ENCODE results near the gene ZBTB7B. TPM values are rescaled to one million over a fixed set of nuclear protein-coding genes. Genes with fewer than 3 reads are reported as not detected.
A peak's percentile ranks its signal among the peaks of the same experiment; 100 is the strongest.
"Not testable (repeated sequence)": the region's sequence is repeated elsewhere in the genome, so short reads cannot be mapped to it uniquely, and the experiment has no call there.

Gene ZBTB7B
- total RNA-seq, 1 donor from 2014 or later: 41.9 TPM

- DNase-seq (ENCODE audit: low spot score): peak; percentile 97
- intact Hi-C loops (cut with DNase I): loop anchor here (1.0 kb wide), 1 partner anchor 22 kb away; the partner anchor contains the start of gene PYGO2
These were observed 19.5 kb upstream of the ZBTB7B start, which contains the start of gene FLAD1 for GRCh38 chr1:154982897-154983648. FLAD1 (plus strand) TSS chr1:154983344; CDS start chr1:154983695, 351 bp downstream.

- intact Hi-C loops (cut with DNase I): loop anchor here (1.0 kb wide), 1 partner anchor 23 kb away; the partner anchor contains the start of gene PYGO2
- no peak for DNase-seq (ENCODE audit: low spot score)
These were observed 18.7 kb upstream of the ZBTB7B start for GRCh38 chr1:154983776-154984466.

- not testable (repeated sequence) for DNase-seq (ENCODE audit: low spot score)
These were observed 15.9 kb upstream of the ZBTB7B start for GRCh38 chr1:154986736-154987135.

GRCh38 chr1:154987326-154987725 is 15.3 kb upstream of the ZBTB7B start:
- intact Hi-C loops (cut with DNase I): no loop called here
- DNase-seq (ENCODE audit: low spot score): no peak

More at GRCh38 chr1:154986736-154987135, 15.9 kb upstream of the ZBTB7B start:
- intact Hi-C loops (cut with DNase I): not testable (repeated sequence)

- intact Hi-C loops (cut with DNase I): no loop called here
- no peak for DNase-seq (ENCODE audit: low spot score)
These were observed 14.3 kb upstream of the ZBTB7B start for GRCh38 chr1:154988058-154988954.

- DNase-seq (ENCODE audit: low spot score): no peak
- intact Hi-C loops (cut with DNase I): no loop called here
These were observed 13.3 kb upstream of the ZBTB7B start for GRCh38 chr1:154989195-154989860.

- DNase-seq (ENCODE audit: low spot score): no peak
- intact Hi-C loops (cut with DNase I): no loop called here
These were observed 12.3 kb upstream of the ZBTB7B start for GRCh38 chr1:154990276-154990675.

GRCh38 chr1:154992721-154993571 is 9.7 kb upstream of the ZBTB7B start:
- intact Hi-C loops (cut with DNase I): no loop called here

GRCh38 chr1:154993572-154994268 is 8.9 kb upstream of the ZBTB7B start, which contains the start of gene LENEP:
LENEP (plus strand) TSS chr1:154993586; CDS start chr1:154993608, 22 bp downstream.
- no peak for DNase-seq (ENCODE audit: low spot score)
- intact Hi-C loops (cut with DNase I): no loop called here

More at GRCh38 chr1:154992721-154993571, 9.7 kb upstream of the ZBTB7B start:
- no peak for DNase-seq (ENCODE audit: low spot score)

- intact Hi-C loops (cut with DNase I): no loop called here
- no peak for DNase-seq (ENCODE audit: low spot score)
These were observed 8.4 kb upstream of the ZBTB7B start for GRCh38 chr1:154994269-154994587.

GRCh38 chr1:154994591-154994990 is 8.0 kb upstream of the ZBTB7B start:
- DNase-seq (ENCODE audit: low spot score): no peak
- intact Hi-C loops (cut with DNase I): no loop called here

GRCh38 chr1:154995301-154995983 is 7.2 kb upstream of the ZBTB7B start:
- intact Hi-C loops (cut with DNase I); DNase-seq (ENCODE audit: low spot score): not testable (repeated sequence)

GRCh38 chr1:154996966-154997701 is 5.5 kb upstream of the ZBTB7B start:
- intact Hi-C loops (cut with DNase I): no loop called here
- DNase-seq (ENCODE audit: low spot score): no peak

GRCh38 chr1:154998201-154998780 is 4.3 kb upstream of the ZBTB7B start:
- intact Hi-C loops (cut with DNase I): loop anchor here (2.0 kb wide), 1 partner anchor 35 kb away; no protein-coding TSS in a partner anchor
- DNase-seq (ENCODE audit: low spot score): no peak

- DNase-seq (ENCODE audit: low spot score): peak; percentile 91
- intact Hi-C loops (cut with DNase I): loop anchor here (2.0 kb wide), 1 partner anchor 36 kb away; no protein-coding TSS in a partner anchor
These were observed 3.6 kb upstream of the ZBTB7B start for GRCh38 chr1:154998818-154999570.

Measured in cardiac septum (tissue), 1 donor.